ENCODE measurements around the gene FAM193A.

GRCh38 chr4:2545321-2546013 lies 9.0 kb downstream of the FAM193A start:
- TF ChIP-seq EP300 (IDR thresholded peaks at IDR 0.05; ENCODE audit: borderline replicate concordance) (no peak), CEBPB (IDR thresholded peaks at IDR 0.05) (no peak), TAF1 (IDR thresholded peaks at IDR 0.05; ENCODE audit: low read depth) (no peak), REST (IDR thresholded peaks at IDR 0.05; ENCODE audit: low read depth) (no peak), FOXM1 (IDR thresholded peaks at IDR 0.05; ENCODE audit: borderline replicate concordance, low read depth) (no peak), YY1 (IDR thresholded peaks at IDR 0.05; ENCODE audit: low read depth) (no peak), EGR1 (IDR thresholded peaks at IDR 0.05) (no peak), CREB1 (IDR thresholded peaks at IDR 0.05; ENCODE audit: low read depth) (no peak), RAD21 (IDR thresholded peaks at IDR 0.05; ENCODE audit: low read depth) (no peak), NFIC (IDR thresholded peaks at IDR 0.05) (no peak)
- TF ChIP-seq, protein P1, sequence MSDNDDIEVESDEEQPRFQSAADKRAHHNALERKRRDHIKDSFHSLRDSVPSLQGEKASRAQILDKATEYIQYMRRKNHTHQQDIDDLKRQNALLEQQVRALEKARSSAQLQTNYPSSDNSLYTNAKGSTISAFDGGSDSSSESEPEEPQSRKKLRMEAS (IDR thresholded peaks at IDR 0.05): no peak

Measured in Ishikawa (cell line).